Cortex of kidney (tissue), 1 donor: ENCODE data around the gene SPATA18.

Experiments
- DNase-seq: peaks from one replicate; lab custom pipeline; 2025; lab: John Stamatoyannopoulos, UW

The SPATA18 gene, protein sequence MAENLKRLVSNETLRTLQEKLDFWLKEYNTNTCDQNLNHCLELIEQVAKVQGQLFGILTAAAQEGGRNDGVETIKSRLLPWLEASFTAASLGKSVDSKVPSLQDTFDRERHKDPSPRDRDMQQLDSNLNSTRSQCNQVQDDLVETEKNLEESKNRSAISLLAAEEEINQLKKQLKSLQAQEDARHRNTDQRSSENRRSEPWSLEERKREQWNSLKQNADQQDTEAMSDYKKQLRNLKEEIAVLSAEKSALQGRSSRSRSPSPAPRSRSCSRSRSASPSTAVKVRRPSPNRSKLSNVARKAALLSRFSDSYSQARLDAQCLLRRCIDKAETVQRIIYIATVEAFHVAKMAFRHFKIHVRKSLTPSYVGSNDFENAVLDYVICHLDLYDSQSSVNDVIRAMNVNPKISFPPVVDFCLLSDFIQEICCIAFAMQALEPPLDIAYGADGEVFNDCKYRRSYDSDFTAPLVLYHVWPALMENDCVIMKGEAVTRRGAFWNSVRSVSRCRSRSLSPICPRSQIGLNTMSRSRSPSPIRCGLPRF

DNA sequence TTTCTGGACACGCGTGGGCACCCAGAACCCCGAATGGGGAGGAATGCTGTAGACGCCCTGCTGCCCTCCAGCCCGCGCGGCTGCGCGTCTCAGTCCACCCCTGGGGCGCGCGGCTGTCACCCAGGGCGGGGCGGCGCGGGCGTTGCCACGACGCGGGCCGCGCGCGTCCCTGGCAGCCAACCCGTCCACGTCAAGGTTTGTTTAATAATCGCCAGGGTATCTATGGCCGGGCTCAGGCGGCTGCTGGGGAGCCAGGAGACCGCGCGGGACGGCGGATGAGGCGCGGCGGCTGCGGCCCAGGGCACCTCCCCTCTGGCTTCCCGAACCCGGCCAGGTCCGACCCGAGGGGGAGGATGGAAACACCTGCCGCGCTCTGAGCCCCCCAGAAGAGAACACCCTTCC is at the start of gene SPATA18:
SPATA18 (plus strand) TSS at position 92 of the 402 bp plus-strand sequence. CDS start 401 bp downstream, outside the sequence.
- no peak for DNase-seq

DNA sequence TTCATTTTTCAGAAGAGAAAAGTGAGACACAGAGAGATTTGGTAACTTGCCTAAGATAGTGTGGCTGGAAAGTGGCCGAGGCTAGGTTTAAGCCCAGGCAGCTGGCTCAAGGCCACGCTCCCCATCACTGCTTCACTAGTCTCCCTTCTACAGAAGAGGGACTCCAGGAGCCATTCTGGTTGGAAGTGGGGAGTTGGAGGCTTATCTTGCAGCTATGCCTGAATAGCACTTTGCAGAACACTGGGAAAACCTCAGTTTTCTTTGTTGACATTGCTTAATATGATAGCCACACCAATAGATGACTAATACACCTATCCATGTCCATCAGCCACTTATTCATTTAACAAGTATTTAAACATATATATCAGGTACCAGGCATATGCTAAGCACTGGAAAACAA is 49.5 kb upstream of the SPATA18 start:
- no peak for DNase-seq

DNA sequence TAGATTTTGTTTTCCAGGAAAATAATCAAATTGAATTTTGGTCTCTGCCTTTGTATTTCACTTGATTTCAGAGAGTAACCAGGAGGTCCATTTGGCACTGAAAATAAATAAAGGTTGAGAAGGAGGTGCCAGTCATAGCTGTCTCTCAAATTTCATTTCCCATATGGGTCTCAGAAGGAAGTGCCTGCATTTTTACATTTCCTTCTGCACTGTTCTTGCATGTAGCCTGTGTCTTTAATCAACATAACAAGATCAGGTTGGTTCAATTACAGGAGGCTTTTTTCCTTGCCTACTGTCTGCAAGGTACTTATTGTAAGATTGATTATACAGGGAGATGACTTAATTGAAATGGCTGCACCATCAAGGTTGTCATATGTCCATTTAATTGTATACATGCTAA is 46.7 kb upstream of the SPATA18 start:
- DNase-seq, result no peak

DNA sequence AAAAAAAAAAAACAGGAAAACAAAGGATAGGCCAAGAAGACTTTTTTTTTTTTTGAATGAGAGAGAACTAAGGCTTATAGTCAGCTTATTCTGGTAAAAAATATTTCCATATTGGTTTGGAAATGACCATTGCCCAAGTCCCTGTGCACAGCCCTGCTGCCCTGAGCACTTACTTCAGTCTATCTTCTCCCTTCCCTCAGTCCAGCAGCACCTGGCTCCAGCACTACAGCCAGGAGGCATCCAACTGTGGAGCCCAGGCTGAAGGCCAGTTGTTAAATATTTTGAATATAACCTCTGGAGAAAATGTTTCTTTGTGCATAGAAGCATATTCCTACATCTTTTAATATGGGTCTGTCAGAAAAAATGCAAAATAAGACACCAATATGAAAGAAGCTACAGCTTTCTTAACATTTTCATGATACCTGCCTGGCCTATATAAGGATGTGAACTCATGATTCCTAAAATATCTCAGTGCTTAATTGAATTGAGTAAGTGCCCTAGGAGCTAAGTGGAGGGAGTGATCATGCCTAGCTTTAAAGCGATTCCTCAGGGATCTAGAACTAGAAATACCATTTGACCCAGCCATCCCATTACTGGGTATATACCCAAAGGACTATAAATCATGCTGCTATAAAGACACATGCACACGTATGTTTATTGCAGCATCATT is 45.4 kb upstream of the SPATA18 start:
- no peak for DNase-seq

DNA sequence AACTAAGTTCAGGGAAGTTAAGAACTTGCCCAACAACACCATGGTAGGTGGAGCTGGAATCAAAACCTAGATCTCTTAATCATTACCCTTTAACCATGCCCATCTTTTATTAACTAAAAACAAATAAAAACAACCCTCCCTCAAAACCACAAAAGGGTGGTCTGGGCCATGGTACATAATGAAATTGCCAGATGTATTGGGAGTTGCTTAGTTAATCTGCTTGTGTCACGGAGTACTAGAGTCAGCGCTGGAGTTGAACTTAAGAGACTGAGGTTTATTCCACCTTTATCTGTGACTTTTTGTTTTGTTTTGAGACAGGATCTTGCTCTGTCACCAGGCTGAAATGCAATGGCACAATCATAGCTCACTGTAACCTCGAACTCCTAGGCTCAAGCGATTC is 44.2 kb upstream of the SPATA18 start:
- DNase-seq, result no peak

DNA sequence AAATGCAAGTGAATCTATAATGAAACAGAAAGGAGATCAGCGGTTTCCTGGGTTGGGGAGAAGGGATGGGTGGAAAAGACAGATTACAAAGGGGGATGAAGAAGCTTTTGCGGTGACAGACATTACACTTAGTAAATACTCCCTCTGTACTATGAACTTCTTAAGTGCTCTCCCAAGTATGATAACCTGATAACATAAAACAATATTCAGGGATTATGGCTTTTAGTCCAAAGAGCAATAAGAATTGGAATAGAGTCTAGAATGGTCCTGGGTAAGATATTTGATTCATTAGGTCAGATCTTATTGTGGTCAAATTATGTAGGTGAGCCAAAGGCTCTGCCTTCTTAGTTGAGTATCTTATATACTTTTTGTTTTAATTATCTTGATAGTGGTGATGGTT is 40.1 kb upstream of the SPATA18 start:
- DNase-seq, result no peak

DNA sequence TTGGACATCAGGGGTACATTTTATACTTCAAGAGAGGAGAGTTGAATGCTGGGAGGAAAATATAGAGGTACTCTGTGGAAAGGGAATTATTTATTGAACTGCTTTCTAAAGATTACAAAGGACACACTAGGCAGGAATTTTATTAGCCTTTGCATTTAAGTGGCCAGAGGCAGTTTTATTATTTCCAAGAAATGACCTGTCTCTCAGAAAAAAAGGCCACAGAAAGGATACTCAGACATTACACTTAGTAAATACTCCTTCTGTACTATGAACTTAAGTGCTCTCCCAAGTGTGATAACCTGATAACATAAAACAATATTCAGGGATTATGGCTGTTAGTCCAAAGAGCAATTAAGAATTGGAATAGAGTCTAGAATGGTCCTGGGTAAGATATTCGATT is 38.5 kb upstream of the SPATA18 start:
- DNase-seq, result no peak

DNA sequence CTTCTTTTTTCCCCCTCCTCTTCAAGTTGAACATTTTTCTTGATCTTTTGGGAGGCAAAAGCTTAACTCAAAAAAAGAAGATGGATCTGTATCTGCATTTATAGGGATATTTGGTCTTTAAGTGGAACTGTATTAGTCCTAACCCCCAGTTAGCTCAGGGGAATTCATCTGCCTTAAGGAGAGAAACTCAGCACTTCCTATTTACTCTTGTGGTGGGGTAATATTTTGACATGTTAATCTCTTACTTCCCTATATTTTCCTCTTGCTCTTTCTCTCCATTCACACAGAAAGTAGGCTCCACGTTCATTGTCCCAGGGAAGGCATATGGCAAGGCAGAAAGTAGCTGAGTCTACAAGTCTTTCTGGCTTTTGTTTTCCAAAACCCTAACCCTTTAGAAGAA is 36.2 kb upstream of the SPATA18 start:
- DNase-seq, result no peak

DNA sequence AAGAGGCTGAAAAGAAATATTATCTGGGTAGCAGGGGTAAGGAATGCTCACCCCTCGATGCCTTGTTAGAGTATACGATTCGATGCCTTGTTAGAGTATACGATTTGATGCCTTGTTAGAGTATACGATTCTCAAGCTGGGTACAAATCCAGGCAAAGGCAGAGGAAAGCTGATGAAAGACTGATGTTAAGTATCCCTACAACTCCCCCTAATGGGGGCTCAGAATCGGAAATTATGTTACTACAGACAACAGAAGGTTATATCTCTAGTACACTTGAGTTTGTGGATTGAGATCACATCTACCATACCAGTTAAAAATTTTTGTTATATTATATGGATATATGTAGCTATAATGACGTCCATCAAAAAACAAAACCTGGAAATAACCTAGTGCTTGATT is 35.7 kb upstream of the SPATA18 start:
- no peak for DNase-seq

DNA sequence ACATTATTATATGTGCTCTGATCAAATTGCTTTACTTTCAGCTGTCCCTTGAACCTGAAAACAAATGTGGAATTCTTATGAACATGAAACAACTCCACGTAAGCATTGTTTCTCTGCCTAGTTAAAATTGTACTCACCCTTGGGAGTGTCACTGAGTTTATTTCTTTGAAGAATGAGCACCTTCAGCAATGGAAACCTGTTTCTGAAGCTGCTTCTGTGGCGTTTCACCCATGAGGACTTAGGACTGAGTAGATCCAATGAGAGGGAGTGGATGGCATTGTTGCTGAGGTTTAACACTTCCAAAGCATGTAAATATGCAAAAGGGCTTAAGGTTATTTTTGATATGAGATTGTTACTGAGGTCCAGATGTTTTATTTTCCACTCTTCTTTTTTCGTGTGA is 34.1 kb upstream of the SPATA18 start:
- DNase-seq, result no peak

DNA sequence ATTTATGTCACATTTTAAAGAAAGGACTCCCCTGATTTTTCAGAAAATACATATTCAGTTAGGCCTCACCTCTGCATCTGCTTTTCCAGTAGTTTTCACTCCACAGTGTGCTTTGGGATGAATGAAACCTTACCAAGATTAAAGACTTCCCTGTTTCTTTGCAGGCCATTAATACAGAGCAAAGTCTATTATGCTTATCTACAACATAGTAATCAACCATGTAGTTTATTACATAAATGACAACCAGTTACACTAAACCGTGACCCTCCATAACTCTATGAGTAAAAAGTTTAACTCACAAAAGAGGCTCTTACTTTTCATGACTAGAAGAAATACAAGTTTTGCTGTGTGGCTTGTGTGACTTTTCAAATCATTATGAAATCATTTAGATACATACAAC is 33.3 kb upstream of the SPATA18 start:
- DNase-seq, result no peak

DNA sequence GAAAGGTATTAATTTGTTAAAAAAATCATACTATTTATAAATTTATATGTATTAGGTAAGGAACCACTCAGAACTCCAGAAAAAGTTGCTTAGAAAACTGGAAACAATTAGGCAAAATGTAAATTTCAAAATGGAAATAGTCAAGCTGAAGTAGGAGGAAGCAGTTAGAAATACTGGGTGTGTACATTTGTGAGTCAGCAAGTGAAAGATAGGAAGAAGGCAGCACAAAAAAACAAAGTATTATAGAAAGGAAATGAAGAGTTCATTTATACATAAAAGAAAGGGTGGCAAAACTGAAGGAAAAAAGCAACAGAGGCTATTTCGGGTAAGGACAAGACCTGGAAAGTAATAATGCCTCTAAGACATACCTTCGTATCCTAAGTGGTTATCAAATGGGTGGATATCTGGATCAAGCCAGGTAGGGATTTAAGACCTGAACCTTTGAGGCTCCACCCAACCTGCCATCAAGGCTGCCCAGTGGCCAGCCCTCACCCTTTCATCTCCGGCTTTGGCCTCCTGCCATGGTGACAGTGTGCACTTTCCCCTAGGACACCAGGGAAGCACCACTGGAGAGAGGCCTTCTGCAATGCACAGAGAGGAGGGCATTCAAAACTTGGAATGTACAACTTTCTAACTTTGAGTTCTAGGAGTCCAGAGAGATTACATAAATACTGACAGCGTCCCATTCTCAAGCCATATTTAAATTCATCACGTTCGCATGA is 31.0 kb upstream of the SPATA18 start, which contains the start of gene LRRC66:
LRRC66 (minus strand) TSS at position 428 of the 722 bp plus-strand sequence. CDS start 2,750 bp downstream, outside the sequence.
- DNase-seq, result no peak

DNA sequence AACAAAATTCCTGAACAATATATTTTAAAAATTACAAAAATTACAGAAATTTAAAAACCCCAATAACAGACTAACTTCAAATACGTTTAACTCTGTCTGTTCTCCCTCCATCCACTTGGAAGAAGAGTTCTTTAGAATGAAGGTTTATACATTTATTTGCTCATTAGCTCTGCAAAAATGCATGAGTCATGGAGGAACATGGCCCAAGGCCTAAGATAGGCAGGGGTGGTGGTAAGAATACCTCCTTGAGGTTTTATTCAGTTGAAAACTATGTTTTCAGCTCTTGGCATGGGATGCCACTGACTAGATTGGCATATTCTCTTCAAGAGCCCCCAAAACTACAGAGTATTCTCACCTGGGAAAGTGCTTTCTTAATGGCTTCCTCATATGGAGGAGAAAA is 22.1 kb upstream of the SPATA18 start:
- DNase-seq, result no peak

DNA sequence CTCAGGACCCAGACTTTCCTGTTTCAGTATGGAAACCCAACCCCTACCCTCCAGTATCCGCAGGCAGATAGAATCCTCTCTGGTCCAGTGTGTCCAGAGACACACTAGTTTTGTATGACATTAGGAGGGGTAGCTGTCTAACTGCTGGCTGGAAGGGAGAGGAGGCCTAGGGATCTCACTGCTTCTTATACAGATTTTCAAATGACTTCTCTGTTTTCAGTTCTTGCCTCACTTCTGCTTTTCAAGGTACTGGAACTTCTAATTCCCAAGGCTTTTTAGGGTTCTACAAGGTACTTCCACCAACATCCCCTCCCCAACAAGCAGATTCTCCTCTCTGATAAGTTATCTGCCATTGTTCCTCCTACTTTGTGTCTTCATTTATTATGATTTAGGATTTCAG is 19.1 kb upstream of the SPATA18 start:
- no peak for DNase-seq

DNA sequence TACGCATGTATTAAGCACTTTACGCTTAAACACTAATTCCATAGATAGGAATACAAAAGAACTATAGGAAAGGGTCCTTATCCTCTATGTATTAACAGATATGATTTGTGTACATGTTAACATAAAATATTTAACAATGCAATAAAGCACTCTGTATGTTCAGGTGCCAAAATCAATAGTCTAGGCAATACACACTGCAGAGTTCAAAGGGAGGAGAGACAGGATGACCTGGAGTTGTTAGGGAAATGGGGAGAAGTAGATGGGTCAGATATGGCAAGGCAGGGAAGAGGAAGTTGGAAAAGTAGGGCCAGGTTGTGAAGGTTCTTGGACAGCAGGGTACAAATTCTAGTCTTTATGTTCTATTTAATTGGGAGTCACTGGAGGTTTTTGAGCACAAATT is 15.9 kb upstream of the SPATA18 start:
- DNase-seq, result no peak

DNA sequence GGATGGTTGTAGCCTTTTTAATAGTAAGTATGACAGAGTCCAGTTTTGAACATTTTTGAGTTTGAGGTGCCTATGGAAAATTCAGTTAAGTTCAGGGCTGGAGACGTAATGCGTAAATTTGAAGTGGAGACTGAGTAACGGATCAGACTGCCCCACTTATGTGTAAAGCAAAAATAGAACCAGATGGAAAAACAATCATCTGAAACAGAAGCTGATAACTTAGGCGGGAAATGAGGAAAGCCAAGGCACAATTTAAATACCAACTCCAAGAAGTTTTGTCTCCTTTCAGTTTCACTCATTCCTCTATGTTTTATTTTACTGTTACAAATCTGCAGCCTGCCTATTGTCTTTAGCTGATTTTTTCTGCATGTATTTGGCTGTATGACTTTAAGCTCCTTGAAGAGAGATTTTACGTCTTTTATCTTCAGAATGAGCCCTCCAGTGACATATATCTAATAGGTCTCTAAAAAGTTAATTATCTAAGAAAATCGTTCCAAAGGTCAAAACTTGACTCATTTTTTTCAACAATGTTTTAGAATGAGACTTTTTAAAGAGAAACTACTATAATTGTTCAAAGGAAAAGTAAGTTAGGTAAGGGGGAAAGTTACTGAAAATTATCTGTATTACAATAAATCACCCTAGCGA is 14.1 kb upstream of the SPATA18 start:
- no peak for DNase-seq

DNA sequence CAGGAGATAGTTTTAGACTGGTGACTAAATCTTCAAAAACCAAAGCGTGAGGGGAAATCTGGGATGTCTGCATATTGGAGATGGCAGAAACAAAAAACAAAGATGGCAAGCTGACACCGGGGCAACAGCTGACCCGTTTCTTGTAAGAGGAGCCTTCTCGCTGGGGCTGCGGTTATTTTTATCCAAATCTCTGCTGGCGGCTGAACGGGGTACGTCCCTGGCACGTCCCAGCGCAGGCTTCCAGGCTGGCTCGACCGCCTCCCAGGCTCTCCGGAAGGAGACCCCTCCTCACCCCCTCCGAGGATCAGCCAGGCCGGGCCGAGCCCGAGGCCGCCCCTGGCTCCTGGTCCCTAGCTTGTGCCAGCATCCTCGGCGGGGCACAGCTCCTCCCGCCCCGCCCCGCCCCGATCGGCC is 13.4 kb upstream of the SPATA18 start:
- DNase-seq, result no peak

DNA sequence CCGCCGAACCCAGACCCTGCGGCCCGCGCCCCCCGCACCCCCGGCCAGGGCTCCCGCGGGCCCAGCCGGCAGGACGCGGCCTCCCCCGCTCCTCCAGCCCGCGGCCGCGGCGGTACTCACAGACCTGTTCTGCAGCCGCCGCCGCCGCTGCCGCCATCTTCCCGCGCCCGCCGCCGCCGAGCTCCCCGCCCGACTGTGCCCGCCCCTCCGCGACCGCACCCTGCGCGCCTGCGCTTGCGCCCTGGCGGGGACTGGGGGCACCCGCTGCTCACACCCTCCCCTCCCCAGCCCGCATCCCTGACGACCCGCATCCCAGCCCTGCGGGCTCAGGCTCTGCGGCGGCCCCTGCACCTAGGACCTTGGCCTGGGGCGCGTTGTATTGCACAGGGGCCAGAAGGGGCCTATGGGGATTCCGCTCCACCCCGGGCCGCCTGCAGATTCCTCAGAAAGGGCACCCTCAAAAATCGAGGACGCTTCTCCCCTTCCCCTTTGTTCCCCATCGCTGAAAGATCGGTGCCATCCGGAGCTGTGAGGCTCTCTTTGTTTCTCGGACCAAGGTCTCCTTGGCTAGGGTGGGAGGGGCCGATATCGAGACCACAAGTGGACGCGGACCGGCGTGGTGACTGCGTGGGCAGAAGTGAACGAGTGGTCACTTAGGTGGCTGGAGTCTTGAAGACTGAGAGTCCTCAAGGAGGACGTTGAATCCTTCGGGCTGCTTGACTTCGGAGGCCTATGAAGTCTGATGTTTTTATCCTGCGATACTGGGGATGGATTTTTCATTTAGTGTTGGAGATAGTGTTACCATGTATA is 12.8 kb upstream of the SPATA18 start, which contains the start of gene SGCB:
SGCB (minus strand) TSS at position 197 of the 810 bp plus-strand sequence; CDS start at position 157, 40 bp downstream.
- DNase-seq, result no peak

DNA sequence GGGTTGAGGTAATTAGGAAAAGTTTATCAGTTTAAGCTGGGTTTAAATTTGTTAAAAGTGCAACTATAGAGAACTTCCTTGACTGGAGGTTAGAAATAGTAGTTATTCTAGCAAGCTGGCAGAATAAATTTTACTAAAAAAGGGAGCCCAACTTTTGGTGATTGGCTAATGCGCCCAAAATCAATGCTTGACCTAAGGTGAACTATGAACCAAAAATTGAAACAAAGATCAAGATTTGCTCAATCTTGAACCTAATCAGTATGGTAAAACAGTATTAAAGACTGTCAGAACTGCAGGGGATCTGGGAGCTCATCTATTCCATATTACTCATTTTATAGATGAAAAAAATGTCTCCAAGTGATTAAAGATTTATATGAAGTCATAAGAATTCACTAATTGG is 6.1 kb upstream of the SPATA18 start:
- DNase-seq, result no peak

DNA sequence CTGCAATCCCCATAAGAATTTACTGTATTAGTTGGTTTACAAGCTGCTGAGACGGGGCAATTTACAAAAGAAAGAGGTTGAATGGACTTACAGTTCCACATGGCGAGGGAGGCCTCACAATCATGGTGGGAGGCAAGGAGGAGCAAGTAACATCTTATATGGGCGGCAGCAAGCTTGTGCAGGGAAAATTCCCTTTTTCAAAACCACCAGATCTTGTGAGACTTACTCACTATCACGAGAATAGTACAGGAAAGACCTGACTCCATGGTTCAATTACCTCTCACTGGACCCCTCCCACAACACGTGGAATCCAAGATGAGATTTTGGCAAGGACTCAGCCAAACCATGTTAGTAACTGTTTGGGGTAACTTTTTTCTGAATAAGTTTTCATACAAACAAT is 1.8 kb upstream of the SPATA18 start:
- DNase-seq, result no peak
